Neural cell (in vitro differentiated cells): ENCODE results near the gene CCSAP.

Experiments
- EP300 ChIP-seq: fragments of 450-650 bp; conservative IDR thresholded peaks from 2 replicates; pipeline ENCODE4 v1.6.1; 2014; ENCODE audit warnings: antibody characterized with exemption, mild to moderate bottlenecking, moderate library complexity; ENCODE audit not compliant: poor library complexity, severe bottlenecking
- EZH2 ChIP-seq: fragments of 200-600, 300-800 bp; shearing (Covaris generic), sonication (generic); IDR thresholded peaks from 2 replicates; pipeline ENCODE4 v1.6.1; 2014; ENCODE audit warnings: antibody characterized with exemption, low read length, borderline replicate concordance, mild to moderate bottlenecking; ENCODE audit not compliant: insufficient read depth, poor library complexity, severe bottlenecking
- POLR2AphosphoS5 ChIP-seq: IDR thresholded peaks from 2 replicates; pipeline ENCODE4 v1.6.1; 2012
- RAD21 ChIP-seq: fragments of 450-650 bp; conservative IDR thresholded peaks from 2 replicates; pipeline ENCODE4 v1.6.1; 2014; ENCODE audit warnings: antibody characterized with exemption, mild to moderate bottlenecking, moderate library complexity
- REST ChIP-seq: IDR thresholded peaks from 2 replicates; pipeline ENCODE4 v1.6.1; 2012; ENCODE audit warnings: borderline replicate concordance
- SMC3 ChIP-seq: fragments of 450-650 bp; conservative IDR thresholded peaks from 2 replicates; pipeline ENCODE4 v1.6.1; 2014; ENCODE audit warnings: antibody characterized with exemption, mild to moderate bottlenecking, moderate library complexity; ENCODE audit not compliant: poor library complexity
- TAF1 ChIP-seq: IDR thresholded peaks from 2 replicates; pipeline ENCODE4 v1.6.1; 2012; ENCODE audit warnings: low read depth
- TF ChIP-seq, protein P1 (sequence below): fragments of 450-650 bp; IDR thresholded peaks from 2 replicates; pipeline ENCODE4 v1.5.1; 2014; ENCODE audit warnings: antibody characterized with exemption, mild to moderate bottlenecking, moderate library complexity; ENCODE audit not compliant: poor library complexity, severe bottlenecking

DNA sequence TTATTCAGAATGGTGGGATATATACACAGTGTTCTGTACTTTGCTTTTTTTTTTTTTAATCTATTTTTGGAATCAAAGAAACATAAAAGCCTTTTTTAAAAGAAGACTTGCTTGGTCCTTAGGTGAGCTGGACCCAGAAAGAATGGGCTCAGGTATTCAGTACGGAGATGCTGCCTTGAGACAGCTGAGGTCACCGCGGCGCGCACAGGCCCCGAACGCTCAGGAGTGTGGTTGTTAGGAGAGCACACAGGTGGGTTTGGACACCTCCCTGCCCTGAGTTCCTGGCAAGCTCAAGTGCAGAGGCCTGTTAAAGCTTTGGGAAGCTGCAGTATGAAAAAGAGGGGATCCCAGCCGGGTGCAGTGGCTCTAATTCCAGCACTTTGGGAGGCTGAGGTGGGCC, 40.1 kb downstream of the CCSAP start:
- TF ChIP-seq, protein P1, sequence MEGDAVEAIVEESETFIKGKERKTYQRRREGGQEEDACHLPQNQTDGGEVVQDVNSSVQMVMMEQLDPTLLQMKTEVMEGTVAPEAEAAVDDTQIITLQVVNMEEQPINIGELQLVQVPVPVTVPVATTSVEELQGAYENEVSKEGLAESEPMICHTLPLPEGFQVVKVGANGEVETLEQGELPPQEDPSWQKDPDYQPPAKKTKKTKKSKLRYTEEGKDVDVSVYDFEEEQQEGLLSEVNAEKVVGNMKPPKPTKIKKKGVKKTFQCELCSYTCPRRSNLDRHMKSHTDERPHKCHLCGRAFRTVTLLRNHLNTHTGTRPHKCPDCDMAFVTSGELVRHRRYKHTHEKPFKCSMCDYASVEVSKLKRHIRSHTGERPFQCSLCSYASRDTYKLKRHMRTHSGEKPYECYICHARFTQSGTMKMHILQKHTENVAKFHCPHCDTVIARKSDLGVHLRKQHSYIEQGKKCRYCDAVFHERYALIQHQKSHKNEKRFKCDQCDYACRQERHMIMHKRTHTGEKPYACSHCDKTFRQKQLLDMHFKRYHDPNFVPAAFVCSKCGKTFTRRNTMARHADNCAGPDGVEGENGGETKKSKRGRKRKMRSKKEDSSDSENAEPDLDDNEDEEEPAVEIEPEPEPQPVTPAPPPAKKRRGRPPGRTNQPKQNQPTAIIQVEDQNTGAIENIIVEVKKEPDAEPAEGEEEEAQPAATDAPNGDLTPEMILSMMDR = no peak
- TF ChIP-seq EZH2 (no peak), TAF1 (no peak), RAD21 (no peak), EP300 (no peak), REST (no peak), POLR2AphosphoS5 (no peak), SMC3 (no peak)
